Activated CD8-positive, alpha-beta memory T cell treated with anti-CD3 and anti-CD28 coated beads, Interleukin-2, amount 50 U/mL, for 48 hours (primary cell): Measurements from ENCODE around the gene CHIT1.
A peak's percentile ranks its signal among the peaks of the same experiment; 100 is the strongest.
"Not testable (repeated sequence)": the region's sequence is repeated elsewhere in the genome, so short reads cannot be mapped to it uniquely, and the experiment has no call there.

Experiments
- DNase-seq: peaks from one replicate; pipeline ENCODE4 v3.0.0-alpha.2; 2020

Gene CHIT1

GRCh38 chr1:203229471-203230135, at the start of gene CHIT1:
Gene CHIT1 (minus strand): TSS chr1:203229673. CDS start chr1:203229636, 37 bp downstream.
- DNase-seq, result no peak

- DNase-seq, result peak; percentile 53
Measured at GRCh38 chr1:203278885-203279406, 49.5 kb upstream of the CHIT1 start.

- DNase-seq, result peak; percentile 68
Measured at GRCh38 chr1:203278082-203278884, 48.8 kb upstream of the CHIT1 start.

GRCh38 chr1:203276916-203277545, 47.6 kb upstream of the CHIT1 start:
- DNase-seq, result peak; percentile 64

- DNase-seq, result peak; percentile 48
Measured at GRCh38 chr1:203276408-203276807, 46.9 kb upstream of the CHIT1 start.

- no peak for DNase-seq
Measured at GRCh38 chr1:203275656-203276272, 46.3 kb upstream of the CHIT1 start.

GRCh38 chr1:203274603-203275381, 45.3 kb upstream of the CHIT1 start:
- DNase-seq, result no peak

- DNase-seq, result no peak
Measured at GRCh38 chr1:203273869-203274602, 44.6 kb upstream of the CHIT1 start.

GRCh38 chr1:203273206-203273868, 43.9 kb upstream of the CHIT1 start:
- peak; percentile 98 for DNase-seq

GRCh38 chr1:203272633-203273205, 43.2 kb upstream of the CHIT1 start:
- DNase-seq, result no peak

- DNase-seq, result no peak
Measured at GRCh38 chr1:203271962-203272632, 42.6 kb upstream of the CHIT1 start.

GRCh38 chr1:203271018-203271743, 41.7 kb upstream of the CHIT1 start:
- no peak for DNase-seq

- DNase-seq, result no peak
Measured at GRCh38 chr1:203270448-203270847, 41.0 kb upstream of the CHIT1 start.

GRCh38 chr1:203269654-203270020, 40.2 kb upstream of the CHIT1 start:
- DNase-seq, result no peak

GRCh38 chr1:203268901-203269653, 39.6 kb upstream of the CHIT1 start:
- no peak for DNase-seq

GRCh38 chr1:203267912-203268311, 38.4 kb upstream of the CHIT1 start:
- no peak for DNase-seq

- DNase-seq, result peak; percentile 85
Measured at GRCh38 chr1:203267347-203267846, 37.9 kb upstream of the CHIT1 start.

- DNase-seq, result not testable (repeated sequence)
Measured at GRCh38 chr1:203266140-203266539, 36.7 kb upstream of the CHIT1 start.
